GM23338 (cell line): ENCODE results near the gene GNG12. TPM values are rescaled to one million over a fixed set of nuclear protein-coding genes. Genes with fewer than 3 reads are reported as not detected.
"Not testable (repeated sequence)": the region's sequence is repeated elsewhere in the genome, so short reads cannot be mapped to it uniquely, and the experiment has no call there.

Source experiments
- ATAC-seq: fragments of 200-7000 bp; cut with Tn5 transposase; 3 replicates; pipeline ENCODE4 v1.9.1; 2020
- DNase-seq: peaks from one replicate; pipeline ENCODE4 v3.0.0-alpha.2; 2015; ENCODE audit warnings: low spot score
- H2AFZ ChIP-seq: fragments of 200-600 bp; sonication (generic); 2 replicates; pipeline ENCODE4 v1.8.0; 2016; ENCODE audit warnings: antibody characterized with exemption, mild to moderate bottlenecking, moderate library complexity
- H3F3A ChIP-seq: fragments of 200-600 bp; sonication (generic); replicated peaks from 2 replicates; pipeline ENCODE4 v1.8.0; 2017; ENCODE audit warnings: antibody characterized with exemption, mixed run types, low read depth
- H3K27ac ChIP-seq: fragments of 200-600 bp; sonication (generic); 2 replicates; pipeline ENCODE4 v1.6.1; 2016; ENCODE audit warnings: low read depth
- H3K27me3 ChIP-seq: fragments of 200-600 bp; sonication (generic); 2 replicates; pipeline ENCODE4 v1.8.0; 2016; ENCODE audit warnings: mild to moderate bottlenecking, mixed run types, moderate library complexity; ENCODE audit not compliant: insufficient read depth
- H3K36me3 ChIP-seq: fragments of 200-600 bp; sonication (generic); 2 replicates; pipeline ENCODE4 v1.8.0; 2016; ENCODE audit warnings: mild to moderate bottlenecking; ENCODE audit not compliant: insufficient read depth
- H3K4me1 ChIP-seq: fragments of 200-600 bp; sonication (generic); 2 replicates; pipeline ENCODE4 v1.8.0; 2016; ENCODE audit warnings: mild to moderate bottlenecking, moderate library complexity; ENCODE audit not compliant: insufficient read depth
- H3K4me2 ChIP-seq: fragments of 200-600 bp; sonication (generic); 2 replicates; pipeline ENCODE4 v1.7.1; 2017; ENCODE audit warnings: mixed run types
- H3K4me3 ChIP-seq: fragments of 200-600 bp; sonication (generic); 2 replicates; pipeline ENCODE4 v1.6.1; 2016; ENCODE audit warnings: mixed run types
- H3K79me2 ChIP-seq: fragments of 200-600 bp; sonication (generic); replicated peaks from 2 replicates; pipeline ENCODE4 v1.8.0; 2017; ENCODE audit warnings: mild to moderate bottlenecking; ENCODE audit not compliant: insufficient read depth
- H3K9me2 ChIP-seq: fragments of 200-600 bp; sonication (generic); 2 replicates; pipeline ENCODE4 v1.8.0; 2017; ENCODE audit not compliant: insufficient read depth
- H4K20me1 ChIP-seq: fragments of 200-600 bp; sonication (generic); replicated peaks from 2 replicates; pipeline ENCODE4 v1.8.0; 2017; ENCODE audit warnings: mild to moderate bottlenecking; ENCODE audit not compliant: insufficient read depth
- H3K27ac Mint-ChIP-seq: 2 replicates; pipeline ENCODE4 v1.8.0; 2020; ENCODE audit warnings: inconsistent platforms, mild to moderate bottlenecking, moderate library complexity, mixed read lengths
- H3K27me3 Mint-ChIP-seq: 3 replicates; pipeline ENCODE4 v1.8.0; 2022; ENCODE audit warnings: low read depth, mild to moderate bottlenecking, moderate library complexity, mixed read lengths, inconsistent platforms; ENCODE audit not compliant: insufficient read depth, poor library complexity
- H3K36me3 Mint-ChIP-seq: 3 replicates; pipeline ENCODE4 v1.8.0; 2021; ENCODE audit warnings: low read depth, mild to moderate bottlenecking, inconsistent platforms, moderate library complexity, mixed read lengths
- H3K4me1 Mint-ChIP-seq: 3 replicates; pipeline ENCODE4 v1.8.0; 2020; ENCODE audit warnings: mild to moderate bottlenecking, inconsistent platforms, mixed read lengths
- H3K4me3 Mint-ChIP-seq: 3 replicates; pipeline ENCODE4 v1.8.0; 2021; ENCODE audit warnings: moderate library complexity, mild to moderate bottlenecking, inconsistent platforms, mixed read lengths
- H3K9me3 Mint-ChIP-seq: 3 replicates; pipeline ENCODE4 v1.8.0; 2020; ENCODE audit warnings: moderate library complexity, mild to moderate bottlenecking, inconsistent platforms, mixed read lengths
- CREB1 ChIP-seq: fragments of 250-450 bp; sonication (Bioruptor Pico); IDR thresholded peaks from 2 replicates; pipeline ENCODE4 v1.5.0; 2020; ENCODE audit warnings: low read depth, mild to moderate bottlenecking, moderate library complexity
- CTCF ChIP-seq, 2 experiments: fragments of 200-600 bp in 1 of 2; sonication (generic) in 1 of 2; conservative IDR thresholded peaks; 2 replicates each; pipeline versions ENCODE4 v1.5.1 to v1.6.1; 2016 to 2017; ENCODE audit warnings: antibody characterized with exemption in 2 of 2, low read depth in 2 of 2, mild to moderate bottlenecking in 2 of 2, moderate library complexity in 1 of 2
- ETS1 ChIP-seq: IDR thresholded peaks from 2 replicates; pipeline ENCODE4 v1.6.1; 2016; ENCODE audit warnings: antibody characterized with exemption
- EZH2 ChIP-seq: fragments of 200-600 bp; sonication (generic); IDR thresholded peaks from one replicate; pipeline ENCODE4 v1.8.0; 2017; ENCODE audit warnings: antibody characterized with exemption, mild to moderate bottlenecking, low read depth; ENCODE audit not compliant: unreplicated experiment
- EZH2phosphoT487 ChIP-seq: fragments of 200-600 bp; sonication (generic); IDR thresholded peaks from one replicate; pipeline ENCODE4 v1.8.1; 2018; ENCODE audit warnings: antibody characterized with exemption; ENCODE audit not compliant: unreplicated experiment
- REST ChIP-seq: IDR thresholded peaks from one replicate; pipeline ENCODE4 v1.6.1; 2018; ENCODE audit warnings: antibody characterized with exemption; ENCODE audit not compliant: unreplicated experiment
- ZNF114 ChIP-seq: fragments of 250-450 bp; sonication (Bioruptor Pico); IDR thresholded peaks from 2 replicates; pipeline ENCODE4 v1.5.0; 2020; ENCODE audit warnings: mild to moderate bottlenecking, moderate library complexity
- ZNF462 ChIP-seq: fragments of 250-450 bp; sonication (Bioruptor Pico); IDR thresholded peaks from 2 replicates; pipeline ENCODE4 v1.5.0; 2020; ENCODE audit warnings: mild to moderate bottlenecking, moderate library complexity
- polyA plus RNA-seq: library from polyadenylated mRNA; unstranded; fragments of >200 nt; fragmentation: Nextera tagmentation; extraction: Ambion mirVana; gene quantifications from 2 replicates; pipeline ENCODE4 v1.2.1, GENCODE V29; 2016
- total RNA-seq: library from RNA; depleted of rRNA; stranded (reverse); fragments of >200 nt; shearing (Covaris generic); gene quantifications from 2 replicates; pipeline ENCODE4 v1.2.3, GENCODE V29; 2014

GNG12 gene
- total and polyA plus RNA-seq, 2 experiments from 2014 or later, result 13.4 to 33.0 TPM

GRCh38 chr1:67659229-67659628 lies 174.0 kb downstream of the GNG12 start (continued):
- TF ChIP-seq ZNF462 (no peak), EZH2phosphoT487 (no peak), ETS1 (no peak)

- H3K79me2 ChIP-seq, H3K36me3 Mint-ChIP-seq, H3K27me3 ChIP-seq, H3F3A ChIP-seq, H3K4me1 ChIP-seq, H3K4me3 ChIP-seq, H3K27me3 Mint-ChIP-seq, DNase-seq, H3K9me3 Mint-ChIP-seq, ATAC-seq, H3K4me2 ChIP-seq, H3K27ac ChIP-seq, H3K36me3 ChIP-seq, H3K27ac Mint-ChIP-seq, H3K4me3 Mint-ChIP-seq, H3K9me2 ChIP-seq, H2AFZ ChIP-seq, H4K20me1 ChIP-seq: not testable (repeated sequence)
- peaks cover 19% of the 10 kb centered on the region for H3K4me1 Mint-ChIP-seq
Observed at GRCh38 chr1:67657152-67657551, 176.1 kb downstream of the GNG12 start.

GRCh38 chr1:67655581-67655980 lies 177.7 kb downstream of the GNG12 start:
- H3K4me1 ChIP-seq, result peaks cover 10% of the 10 kb centered on the region
- H3K27ac Mint-ChIP-seq, result no peak overlapping the region
- TF ChIP-seq ZNF114 (no peak), EZH2 (no peak), REST (no peak), CTCF (conservative IDR thresholded peaks at IDR 0.05; ENCODE audit: low read depth in 2 of 2) (no peak), CREB1 (CRISPR knock-in tag) (no peak)

More at GRCh38 chr1:67655581-67655980, 177.7 kb downstream of the GNG12 start:
- no peak overlapping the region for H3K4me3 ChIP-seq
- no peaks in the 10 kb centered on the region for H3K36me3 Mint-ChIP-seq
- no peak overlapping the region for H3K4me3 Mint-ChIP-seq
- H3K27me3 Mint-ChIP-seq, result peaks cover 2% of the 10 kb centered on the region
- peaks cover 19% of the 10 kb centered on the region for H3K4me1 Mint-ChIP-seq
- ATAC-seq, result peak; percentile 56; the same call in 2 of the 3 replicates
- H3F3A ChIP-seq, result no peaks in the 10 kb centered on the region
- no peaks in the 10 kb centered on the region; the same call in 2 of the 3 replicates for H3K9me3 Mint-ChIP-seq
- H3K79me2 ChIP-seq, result no peaks in the 10 kb centered on the region
- no peak overlapping the region for H3K27ac ChIP-seq
- no peak overlapping the region for H3K4me2 ChIP-seq
- H2AFZ ChIP-seq, result no peak overlapping the region
- no peaks in the 10 kb centered on the region for H3K9me2 ChIP-seq
- no peaks in the 10 kb centered on the region for H3K36me3 ChIP-seq
- no peaks in the 10 kb centered on the region for H4K20me1 ChIP-seq
- peak; percentile 36 for DNase-seq
- H3K27me3 ChIP-seq, result no peaks in the 10 kb centered on the region
